Endometrial microvascular endothelial cells (primary cell): Measurements from ENCODE around the gene ADAM10. TPM values are rescaled to one million over a fixed set of nuclear protein-coding genes. Genes with fewer than 3 reads are reported as not detected.

Experiments
- in situ Hi-C: cut with HindIII; loops from 2 replicates; pipeline ENCODE4 v1.10.0; 2017; ENCODE audit warnings: low sequenced_read_pairs, low pct_unique_long_range_greater_than_20kb; ENCODE audit errors: inconsistent ontology term
- total RNA-seq: library from RNA; depleted of rRNA; stranded (reverse); fragments of >200 nt; gene quantifications from one replicate; pipeline ENCODE4 v1.2.3, GENCODE V29; 2015; ENCODE audit errors: inconsistent ontology term

Gene ADAM10
- total RNA-seq, 1 donor from 2014 or later, result 169 TPM

- in situ Hi-C loops, result no loop called here
Measured at GRCh38 chr15:58694641-58695398, 54.7 kb downstream of the ADAM10 start.

- in situ Hi-C loops, result no loop called here
Measured at GRCh38 chr15:58690703-58691102, 58.8 kb downstream of the ADAM10 start.

GRCh38 chr15:58689646-58690045 is 59.9 kb downstream of the ADAM10 start:
- in situ Hi-C loops, result no loop called here

GRCh38 chr15:58686286-58686685 is 63.2 kb downstream of the ADAM10 start:
- in situ Hi-C loops, result no loop called here

- in situ Hi-C loops, result no loop called here
Measured at GRCh38 chr15:58684751-58685150, 64.8 kb downstream of the ADAM10 start.

GRCh38 chr15:58684036-58684710 is 65.3 kb downstream of the ADAM10 start:
- in situ Hi-C loops, result no loop called here

- in situ Hi-C loops, result no loop called here
Measured at GRCh38 chr15:58682234-58682633, 67.3 kb downstream of the ADAM10 start.

GRCh38 chr15:58678683-58679082 is 70.8 kb downstream of the ADAM10 start:
- in situ Hi-C loops, result no loop called here

- in situ Hi-C loops, result no loop called here
Measured at GRCh38 chr15:58677426-58677825, 72.1 kb downstream of the ADAM10 start.

- in situ Hi-C loops, result no loop called here
Measured at GRCh38 chr15:58676766-58677165, 72.7 kb downstream of the ADAM10 start.

- in situ Hi-C loops, result no loop called here
Measured at GRCh38 chr15:58671186-58671585, 78.3 kb downstream of the ADAM10 start.

GRCh38 chr15:58669108-58669507 is 80.4 kb downstream of the ADAM10 start:
- in situ Hi-C loops, result no loop called here

GRCh38 chr15:58666957-58667356 is 82.5 kb downstream of the ADAM10 start:
- in situ Hi-C loops, result no loop called here

GRCh38 chr15:58665672-58666071 is 83.8 kb downstream of the ADAM10 start:
- in situ Hi-C loops, result no loop called here

GRCh38 chr15:58650102-58650501 is 99.4 kb downstream of the ADAM10 start:
- in situ Hi-C loops, result no loop called here

- in situ Hi-C loops, result no loop called here
Measured at GRCh38 chr15:58649175-58649574, 100.3 kb downstream of the ADAM10 start.

- in situ Hi-C loops, result no loop called here
Measured at GRCh38 chr15:58643996-58644395, 105.5 kb downstream of the ADAM10 start.

- in situ Hi-C loops, result no loop called here
Measured at GRCh38 chr15:58641660-58642059, 107.8 kb downstream of the ADAM10 start.

- in situ Hi-C loops, result no loop called here
Measured at GRCh38 chr15:58639992-58640391, 109.5 kb downstream of the ADAM10 start.

GRCh38 chr15:58639002-58639756 is 110.3 kb downstream of the ADAM10 start:
- in situ Hi-C loops, result no loop called here
